Nephron progenitor cell (in vitro differentiated cells): ENCODE results near the gene NUMA1.

Source experiments
- DNase-seq: peaks from one replicate; pipeline ENCODE4 v3.0.0; 2021
- H3K27ac Mint-ChIP-seq: 2 replicates; pipeline ENCODE4 v1.8.0; 2021; ENCODE audit warnings: mild to moderate bottlenecking, moderate library complexity, mixed read lengths
- H3K27me3 Mint-ChIP-seq: 2 replicates; pipeline ENCODE4 v1.8.0; 2021; ENCODE audit warnings: mild to moderate bottlenecking, low read depth, mixed read lengths; ENCODE audit not compliant: poor library complexity
- H3K36me3 Mint-ChIP-seq: 2 replicates; pipeline ENCODE4 v1.8.0; 2021; ENCODE audit warnings: low read depth, mixed read lengths
- H3K4me1 Mint-ChIP-seq: 2 replicates; pipeline ENCODE4 v1.8.0; 2021; ENCODE audit warnings: mixed read lengths
- H3K4me3 Mint-ChIP-seq: 2 replicates; pipeline ENCODE4 v1.8.0; 2021; ENCODE audit warnings: mild to moderate bottlenecking, moderate library complexity, mixed read lengths
- H3K9me3 Mint-ChIP-seq: 2 replicates; pipeline ENCODE4 v1.8.0; 2021; ENCODE audit warnings: mild to moderate bottlenecking, moderate library complexity, mixed read lengths
- TF ChIP-seq, protein P1 (sequence below): fragments of 200-600 bp; sonication (generic); IDR thresholded peaks from 2 replicates; pipeline ENCODE4 v1.5.0; 2021; ENCODE audit warnings: antibody characterized with exemption

The NUMA1 gene

DNA sequence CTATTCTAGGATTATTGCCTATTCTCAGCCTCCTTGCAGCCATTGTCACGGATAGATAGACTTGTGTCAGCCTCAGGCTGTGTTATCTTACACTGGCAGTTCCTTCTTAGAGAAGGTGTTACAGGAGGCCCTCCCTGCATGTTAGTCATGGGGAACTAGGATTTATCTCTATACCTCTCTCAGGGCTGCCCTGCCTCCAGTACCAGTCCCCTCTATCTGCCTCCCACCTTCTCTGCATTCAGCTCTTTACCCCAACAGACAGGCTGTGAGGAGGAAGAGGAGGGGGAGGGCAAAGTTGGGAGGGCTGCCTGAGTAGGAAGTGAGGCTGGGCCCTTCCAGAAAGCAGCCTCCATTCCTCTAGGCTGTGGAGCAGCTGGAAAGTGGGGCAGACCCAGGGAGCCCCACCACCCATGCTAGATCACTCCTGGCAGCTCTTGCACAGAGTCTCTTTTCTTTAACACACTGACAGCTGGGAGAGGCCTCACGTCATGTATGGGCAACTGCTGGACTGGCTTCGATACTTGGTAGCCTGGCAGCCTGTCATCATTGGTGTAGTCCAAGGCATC lies 84.5 kb downstream of the NUMA1 start:
- DNase-seq: no peak

DNA sequence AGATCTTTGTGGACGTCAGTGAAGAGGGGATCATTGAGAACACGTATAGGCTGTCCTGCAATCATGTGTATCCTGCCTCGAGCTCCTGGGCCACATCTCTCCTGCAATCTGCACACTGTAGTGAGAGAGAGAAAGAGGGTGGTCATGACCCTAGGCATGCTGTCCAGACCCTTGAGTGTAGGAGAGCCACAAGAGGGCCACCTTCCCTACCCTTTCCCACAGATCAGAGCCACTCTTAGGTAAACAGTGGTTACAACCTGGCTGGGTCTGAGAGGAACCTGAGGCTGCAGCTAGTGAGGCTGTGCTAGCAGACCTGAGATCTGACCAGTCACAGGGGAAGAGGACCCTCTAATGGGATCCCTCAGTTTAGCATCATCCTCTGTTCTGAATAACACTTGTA lies 85.6 kb downstream of the NUMA1 start:
- H3K36me3 Mint-ChIP-seq: peaks cover 37% of the 10 kb centered on the region
- peak overlapping the region; percentile 44 for H3K27ac Mint-ChIP-seq
- no peaks in the 10 kb centered on the region for H3K27me3 Mint-ChIP-seq
- TF ChIP-seq, protein P1, sequence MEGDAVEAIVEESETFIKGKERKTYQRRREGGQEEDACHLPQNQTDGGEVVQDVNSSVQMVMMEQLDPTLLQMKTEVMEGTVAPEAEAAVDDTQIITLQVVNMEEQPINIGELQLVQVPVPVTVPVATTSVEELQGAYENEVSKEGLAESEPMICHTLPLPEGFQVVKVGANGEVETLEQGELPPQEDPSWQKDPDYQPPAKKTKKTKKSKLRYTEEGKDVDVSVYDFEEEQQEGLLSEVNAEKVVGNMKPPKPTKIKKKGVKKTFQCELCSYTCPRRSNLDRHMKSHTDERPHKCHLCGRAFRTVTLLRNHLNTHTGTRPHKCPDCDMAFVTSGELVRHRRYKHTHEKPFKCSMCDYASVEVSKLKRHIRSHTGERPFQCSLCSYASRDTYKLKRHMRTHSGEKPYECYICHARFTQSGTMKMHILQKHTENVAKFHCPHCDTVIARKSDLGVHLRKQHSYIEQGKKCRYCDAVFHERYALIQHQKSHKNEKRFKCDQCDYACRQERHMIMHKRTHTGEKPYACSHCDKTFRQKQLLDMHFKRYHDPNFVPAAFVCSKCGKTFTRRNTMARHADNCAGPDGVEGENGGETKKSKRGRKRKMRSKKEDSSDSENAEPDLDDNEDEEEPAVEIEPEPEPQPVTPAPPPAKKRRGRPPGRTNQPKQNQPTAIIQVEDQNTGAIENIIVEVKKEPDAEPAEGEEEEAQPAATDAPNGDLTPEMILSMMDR: no peak
- H3K9me3 Mint-ChIP-seq: no peaks in the 10 kb centered on the region
- peaks cover 10% of the 10 kb centered on the region for H3K4me1 Mint-ChIP-seq
- no peak overlapping the region for H3K4me3 Mint-ChIP-seq
- DNase-seq: no peak

More for the DNA sequence above, 84.5 kb downstream of the NUMA1 start:
- no peak overlapping the region for H3K4me3 Mint-ChIP-seq
- H3K27me3 Mint-ChIP-seq: no peaks in the 10 kb centered on the region
- H3K9me3 Mint-ChIP-seq: no peaks in the 10 kb centered on the region
- H3K27ac Mint-ChIP-seq: peak overlapping the region; percentile 50
- TF ChIP-seq, protein P1: no peak
- peaks cover 10% of the 10 kb centered on the region for H3K4me1 Mint-ChIP-seq
- peaks cover 32% of the 10 kb centered on the region for H3K36me3 Mint-ChIP-seq

DNA sequence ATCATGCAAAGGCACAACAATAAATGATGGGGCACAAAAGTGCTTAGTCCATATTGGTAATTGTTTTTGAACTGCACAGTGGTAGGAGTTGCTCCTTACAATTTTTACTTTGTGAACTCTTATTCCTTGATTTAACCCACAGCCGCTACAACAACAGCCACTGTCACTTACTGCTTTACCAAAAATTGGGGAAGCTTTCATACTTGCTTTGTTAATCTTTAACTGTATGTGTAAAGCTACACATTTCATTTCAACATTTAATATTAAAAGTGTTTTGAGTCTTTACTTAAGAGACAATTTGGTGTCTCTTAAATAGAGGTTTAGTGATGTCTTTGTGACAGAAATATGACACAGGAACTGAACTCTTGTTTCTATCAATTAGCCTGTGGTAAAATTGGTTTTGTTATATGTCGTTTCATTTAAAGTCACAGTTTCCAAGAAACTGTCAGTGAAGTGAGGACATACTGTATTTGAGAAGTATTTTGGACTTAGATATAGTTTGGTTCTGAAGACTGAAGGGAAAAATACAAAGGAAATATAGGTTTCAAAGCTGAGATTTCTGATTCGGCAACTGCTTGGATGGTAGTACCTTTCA lies 88.1 kb downstream of the NUMA1 start:
- TF ChIP-seq, protein P1: no peak
- Mint-ChIP-seq H3K27me3 (no peaks in the 10 kb centered on the region), H3K36me3 (peaks cover 43% of the 10 kb centered on the region), H3K9me3 (no peaks in the 10 kb centered on the region), H3K4me1 (no peaks in the 10 kb centered on the region), H3K27ac (no peak overlapping the region), H3K4me3 (no peak overlapping the region)
- DNase-seq: no peak

DNA sequence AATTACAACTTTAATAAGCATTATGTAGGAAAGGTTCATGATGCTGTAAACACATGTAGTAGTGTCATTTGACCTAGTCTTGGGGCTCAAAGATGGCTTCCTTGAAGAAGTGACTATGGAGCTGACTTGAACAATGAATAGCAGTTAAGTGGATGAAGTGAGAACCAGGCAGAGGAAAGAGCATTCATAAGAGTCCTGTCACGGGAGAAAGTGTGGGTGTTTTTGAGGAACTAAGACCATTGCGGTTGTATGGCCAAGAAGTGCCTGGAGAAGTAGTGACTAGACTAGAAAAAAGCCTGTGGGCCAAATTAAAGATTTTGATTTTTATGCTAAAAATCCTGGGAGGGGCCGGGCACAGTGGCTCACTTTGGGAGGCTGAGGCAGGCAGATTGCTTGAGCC lies 88.8 kb downstream of the NUMA1 start:
- Mint-ChIP-seq H3K4me3 (no peak overlapping the region), H3K27ac (no peak overlapping the region), H3K36me3 (peaks cover 47% of the 10 kb centered on the region), H3K27me3 (no peaks in the 10 kb centered on the region), H3K4me1 (no peaks in the 10 kb centered on the region), H3K9me3 (no peaks in the 10 kb centered on the region)
- DNase-seq: no peak
- TF ChIP-seq, protein P1: no peak

DNA sequence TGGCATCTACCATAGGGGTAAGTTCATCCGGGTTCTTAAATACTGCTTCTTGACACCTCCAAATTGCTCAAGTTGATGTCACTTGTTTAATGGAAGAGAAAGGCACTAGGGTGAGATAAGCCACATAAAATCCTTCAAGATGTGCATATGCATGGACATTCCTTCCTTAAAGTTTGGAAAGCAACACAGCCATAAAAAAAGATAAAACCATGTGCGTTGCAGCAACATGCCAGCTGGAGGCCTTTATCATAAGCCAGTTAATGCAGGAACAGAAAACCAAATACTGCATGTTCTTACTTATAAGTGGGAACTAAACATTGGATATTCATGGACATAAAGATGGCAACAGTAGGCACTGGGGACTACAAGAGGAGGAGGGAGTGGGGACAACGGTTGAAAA lies 89.6 kb downstream of the NUMA1 start:
- H3K27ac Mint-ChIP-seq: no peak overlapping the region
- TF ChIP-seq, protein P1: no peak
- DNase-seq: no peak
- H3K27me3 Mint-ChIP-seq: no peaks in the 10 kb centered on the region
- H3K4me1 Mint-ChIP-seq: no peaks in the 10 kb centered on the region
- H3K36me3 Mint-ChIP-seq: peaks cover 54% of the 10 kb centered on the region
- H3K9me3 Mint-ChIP-seq: no peaks in the 10 kb centered on the region
- no peak overlapping the region for H3K4me3 Mint-ChIP-seq

DNA sequence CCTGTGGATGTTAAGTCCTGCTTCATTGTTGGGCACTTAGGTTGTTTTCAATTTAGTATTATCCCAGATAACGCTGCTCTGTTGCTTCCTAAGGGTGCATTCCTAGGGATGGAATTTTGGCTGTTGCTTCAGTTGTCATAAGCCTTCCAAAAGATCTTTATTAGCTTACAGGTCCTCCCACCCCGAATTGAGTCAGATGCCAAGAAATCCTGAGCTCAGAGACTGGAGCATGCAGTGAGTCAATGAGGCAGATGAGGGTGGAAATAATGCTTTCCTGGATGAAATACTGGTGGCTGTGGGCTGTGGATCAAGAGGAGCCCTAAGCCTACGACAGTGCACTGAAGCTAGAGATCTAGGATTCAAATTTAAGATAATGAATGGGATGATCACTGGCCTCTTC lies 92.3 kb downstream of the NUMA1 start:
- Mint-ChIP-seq H3K4me1 (no peaks in the 10 kb centered on the region), H3K27me3 (no peaks in the 10 kb centered on the region), H3K9me3 (no peaks in the 10 kb centered on the region), H3K4me3 (no peak overlapping the region), H3K36me3 (peaks cover 55% of the 10 kb centered on the region), H3K27ac (no peak overlapping the region)
- no peak for DNase-seq
- TF ChIP-seq, protein P1: no peak
